C4-2B (cell line): ENCODE results near the gene MAP3K14.

Experiments
- CTCF ChIP-seq: fragments of 450-650 bp; conservative IDR thresholded peaks from 2 replicates; pipeline ENCODE4 v1.5.1; 2017; ENCODE audit warnings: mild to moderate bottlenecking
- ZFX ChIP-seq: fragments of 450-650 bp; IDR thresholded peaks from 2 replicates; pipeline ENCODE4 v1.6.1; 2017

- no peak for TF ChIP-seq CTCF
- TF ChIP-seq ZFX: no peak
Measured at GRCh38 chr17:45232514-45233422, 84.1 kb downstream of the MAP3K14 start.
